ENCODE results near the gene INTS12.
A peak's percentile ranks its signal among the peaks of the same experiment; 100 is the strongest.
"Not testable (repeated sequence)": the region's sequence is repeated elsewhere in the genome, so short reads cannot be mapped to it uniquely, and the experiment has no call there.

INTS12 gene

DNA sequence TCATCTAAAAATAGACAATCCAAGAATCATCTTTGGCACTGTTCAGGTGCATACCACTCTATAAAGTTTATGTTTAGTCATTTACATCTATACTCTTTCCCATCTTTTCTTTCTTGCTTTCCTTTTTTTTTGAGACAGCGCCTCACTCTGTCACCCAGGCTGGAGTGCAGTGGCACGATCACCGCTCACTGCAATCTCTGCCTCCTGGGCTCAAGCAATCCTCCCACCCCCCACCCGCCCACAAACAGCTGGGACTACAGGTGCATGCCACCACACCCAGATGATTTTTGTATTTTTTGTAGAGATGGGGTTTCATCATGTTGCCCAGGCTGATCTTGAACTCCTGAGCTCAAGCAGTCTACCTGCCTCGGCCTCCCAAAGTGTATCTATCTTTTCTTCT, 13.7 kb downstream of the INTS12 start:
- not testable (repeated sequence) for DNase-seq (ENCODE audit: insufficient read length, low spot score); FAIRE-seq

DNA sequence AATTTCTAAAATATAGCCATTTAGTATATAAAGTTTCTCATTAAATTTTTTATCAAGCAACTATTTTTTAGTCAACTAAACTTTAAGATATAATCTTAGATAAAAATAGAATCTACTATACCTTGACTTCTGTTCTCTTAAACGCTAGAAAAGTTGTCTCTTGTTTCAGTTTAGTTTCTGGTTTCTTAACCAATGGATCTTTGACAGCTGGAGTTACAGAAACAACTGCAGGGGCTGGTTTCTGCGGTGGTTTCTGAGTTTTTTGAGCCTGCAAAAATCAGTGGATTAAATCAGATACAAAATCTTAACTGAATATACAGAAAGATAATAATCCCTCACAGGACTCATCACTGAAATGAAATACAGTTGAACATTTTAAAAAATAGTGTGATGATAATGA, 21.9 kb downstream of the INTS12 start:
- DNase-seq (ENCODE audit: insufficient read length, low spot score) (no peak), FAIRE-seq (no peak)

DNA sequence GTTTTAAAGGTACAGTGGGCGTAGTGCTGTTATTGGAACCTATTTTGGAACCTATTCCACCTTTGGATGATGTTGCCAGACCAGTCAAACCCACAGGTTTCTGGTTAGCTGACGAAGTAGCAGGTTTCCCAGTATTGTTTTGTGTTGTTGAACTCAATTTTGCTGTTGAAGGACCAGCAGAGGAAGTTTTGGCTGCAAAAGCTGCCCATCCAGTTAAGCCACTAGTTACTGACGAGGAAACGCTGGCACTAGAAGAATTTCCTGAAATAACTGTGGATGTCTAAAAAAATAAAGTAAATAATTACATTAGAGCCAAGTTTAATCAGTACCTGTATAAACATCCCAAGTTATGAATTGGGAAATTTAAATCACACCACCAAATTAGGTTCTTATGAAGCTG, 25.5 kb downstream of the INTS12 start:
- FAIRE-seq = no peak
- DNase-seq (ENCODE audit: insufficient read length, low spot score) = no peak

DNA sequence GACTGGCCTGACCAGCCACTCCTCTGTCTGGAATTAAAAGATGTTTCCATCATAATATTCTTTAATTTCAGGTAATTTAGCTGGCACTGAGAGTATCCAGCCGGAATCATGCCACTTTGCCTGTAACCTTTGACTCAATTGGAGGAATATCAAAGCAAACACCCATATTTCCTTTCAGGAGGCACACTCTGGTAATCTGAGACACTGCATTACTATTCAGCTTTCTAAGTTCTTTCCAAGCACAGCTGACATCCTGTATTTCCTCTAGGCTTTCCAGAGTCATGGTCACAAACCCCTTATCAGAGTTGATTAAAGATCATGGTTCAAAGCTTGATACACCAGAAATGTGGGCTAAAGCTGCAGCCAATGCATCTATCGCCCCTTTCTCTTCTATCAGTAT, 29.3 kb downstream of the INTS12 start:
- FAIRE-seq = no peak
- DNase-seq (ENCODE audit: insufficient read length, low spot score) = no peak

DNA sequence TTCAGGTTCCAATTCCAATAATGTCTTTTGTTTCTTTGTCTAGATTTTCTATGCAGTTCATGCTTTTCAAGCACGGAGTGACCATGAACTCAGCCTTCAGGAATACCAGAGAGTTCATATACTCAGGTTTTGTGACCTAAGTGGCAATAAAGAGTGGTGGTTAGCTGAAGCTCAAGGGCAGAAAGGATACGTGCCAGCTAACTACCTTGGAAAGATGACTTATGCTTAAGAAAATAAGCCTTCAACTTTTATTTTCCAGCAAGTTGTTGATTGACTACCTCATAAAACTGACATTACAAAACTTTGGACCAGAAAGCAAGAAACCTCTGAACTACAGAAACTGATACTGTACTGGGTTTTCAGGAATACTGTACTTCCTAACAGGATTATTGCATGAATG, 30.8 kb downstream of the INTS12 start:
- DNase-seq (ENCODE audit: insufficient read length, low spot score) (no peak), FAIRE-seq (no peak)

DNA sequence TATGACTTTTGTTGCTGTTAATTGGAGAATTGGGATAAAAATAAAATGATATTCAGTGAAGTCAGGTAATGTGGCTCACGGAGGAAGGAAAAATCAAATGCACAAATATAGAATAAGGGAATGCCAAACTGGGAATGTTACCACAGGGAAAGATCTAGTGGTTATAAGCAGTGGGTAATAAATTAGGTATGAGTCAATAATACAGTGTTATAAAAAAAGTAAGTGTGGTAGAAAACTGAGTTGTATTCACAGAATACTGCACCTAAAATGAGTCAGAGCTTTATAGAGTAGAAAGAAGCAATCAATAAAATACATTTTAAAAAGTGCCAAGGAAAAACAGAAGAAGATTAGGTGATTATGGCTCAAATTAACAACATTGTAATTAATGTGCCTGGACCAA, 34.5 kb downstream of the INTS12 start:
- DNase-seq (ENCODE audit: insufficient read length, low spot score) (no peak), FAIRE-seq (no peak)

DNA sequence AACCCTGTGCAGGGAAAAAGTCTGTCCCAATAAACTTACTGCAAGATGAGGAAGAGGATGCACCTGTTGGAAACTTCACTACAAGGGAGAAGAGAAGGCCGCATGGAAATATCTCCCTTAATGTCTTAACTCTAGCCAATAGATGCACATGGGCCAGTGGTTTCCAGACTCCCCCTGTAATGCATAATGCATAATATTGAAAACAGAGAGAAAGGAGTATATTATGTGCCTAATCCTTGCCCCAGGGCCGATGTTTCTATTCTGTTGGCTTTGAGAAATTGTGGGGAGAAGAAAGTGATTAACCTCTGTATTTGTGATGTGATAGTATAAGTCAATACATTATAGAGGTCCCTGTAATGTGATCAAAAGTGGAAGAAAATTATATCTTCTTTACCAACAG, 37.2 kb downstream of the INTS12 start:
- no peak for FAIRE-seq
- no peak for DNase-seq (ENCODE audit: insufficient read length, low spot score)

DNA sequence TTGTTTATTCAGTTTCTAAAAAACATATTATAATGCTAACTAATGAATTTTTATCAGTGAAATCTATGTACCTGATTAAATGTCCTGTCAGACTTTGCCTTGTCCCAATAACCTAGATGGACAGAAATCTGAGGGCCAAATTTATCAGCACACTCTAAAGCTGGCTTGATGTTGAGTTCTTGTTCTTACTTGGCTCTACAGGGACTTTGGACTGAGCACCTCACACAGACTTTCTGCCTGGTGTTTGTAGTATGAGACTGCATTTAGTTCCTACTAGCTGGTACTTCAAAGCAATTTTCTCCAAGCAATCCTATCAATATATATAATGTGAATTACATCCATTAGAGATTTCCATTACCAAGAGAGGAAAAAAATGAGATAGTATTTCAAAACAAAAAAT, 37.8 kb downstream of the INTS12 start:
- no peak for FAIRE-seq
- DNase-seq (ENCODE audit: insufficient read length, low spot score) = no peak

DNA sequence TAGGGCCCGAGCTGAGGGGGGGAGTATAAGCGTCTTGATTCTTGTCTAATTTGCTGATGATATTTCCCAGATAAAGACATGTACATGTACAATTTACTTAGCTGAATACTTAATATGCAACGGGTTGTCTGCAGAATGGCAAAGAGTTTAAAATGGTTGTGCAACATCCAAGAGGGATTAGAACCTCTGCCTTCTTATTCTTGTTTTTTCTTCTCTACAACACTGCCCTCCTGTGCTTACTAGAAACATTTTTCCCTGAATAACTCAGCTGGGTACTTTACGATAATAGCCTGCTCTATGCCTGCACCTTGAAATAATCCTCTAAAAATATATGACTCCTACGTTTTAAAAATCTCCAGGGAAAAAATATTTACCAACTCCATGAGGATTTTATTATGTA, 41.8 kb downstream of the INTS12 start:
- peak; percentile 42 for FAIRE-seq

DNA sequence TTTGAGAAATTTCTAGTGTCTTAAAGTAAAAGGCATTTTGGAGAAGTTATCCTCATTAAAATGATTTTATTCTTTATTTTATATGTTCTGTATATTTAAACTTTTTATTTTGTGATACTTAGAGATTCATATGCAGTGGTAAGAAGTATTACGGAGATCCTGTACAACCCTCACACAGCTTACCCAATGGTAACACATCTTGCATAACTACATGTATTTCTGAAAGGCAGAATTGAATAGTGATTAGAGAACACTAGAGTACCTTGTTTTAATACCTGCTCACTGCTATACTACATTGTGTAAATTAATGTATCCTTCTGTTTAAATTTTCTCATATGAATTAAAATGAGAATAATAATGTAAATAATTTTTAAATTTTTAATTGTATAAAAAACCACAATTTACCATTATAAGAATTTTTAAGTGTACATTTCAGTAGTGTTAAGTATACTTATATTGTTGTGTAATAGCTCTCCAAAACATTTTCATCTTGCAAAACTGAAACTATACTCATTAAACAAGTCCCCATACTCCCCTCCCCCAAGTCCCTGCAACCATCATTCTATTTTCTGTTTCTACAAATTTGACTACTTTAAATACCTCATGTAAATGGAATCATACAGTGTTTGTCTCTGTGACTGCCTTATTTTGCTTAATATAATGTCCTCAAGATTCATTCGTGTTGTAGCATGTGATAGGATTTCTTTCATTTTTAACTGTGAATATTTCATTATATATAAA, 45.4 kb downstream of the INTS12 start:
- DNase-seq (ENCODE audit: insufficient read length, low spot score) (no peak), FAIRE-seq (no peak)

More for the DNA sequence above, 41.8 kb downstream of the INTS12 start:
- DNase-seq (ENCODE audit: insufficient read length, low spot score) = no peak

DNA sequence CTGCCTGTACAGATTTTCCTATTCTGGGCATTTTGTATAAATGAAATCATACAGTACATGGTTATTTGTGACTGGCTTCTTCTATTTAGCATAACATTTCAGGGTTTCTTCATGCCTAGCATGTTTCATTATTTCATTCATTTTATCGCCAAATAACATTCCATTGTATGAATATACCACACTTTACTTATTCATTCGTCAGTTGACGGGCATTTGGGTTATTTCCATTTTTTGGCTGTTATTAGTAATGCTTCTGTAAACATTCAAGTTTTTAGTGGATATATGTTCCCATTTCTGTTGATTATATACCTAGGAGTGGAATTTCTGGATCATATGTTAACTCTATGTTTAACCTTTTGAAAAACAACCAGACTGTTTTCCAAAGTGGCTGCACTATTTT, 47.5 kb downstream of the INTS12 start:
- no peak for DNase-seq (ENCODE audit: insufficient read length, low spot score)
- no peak for FAIRE-seq

DNA sequence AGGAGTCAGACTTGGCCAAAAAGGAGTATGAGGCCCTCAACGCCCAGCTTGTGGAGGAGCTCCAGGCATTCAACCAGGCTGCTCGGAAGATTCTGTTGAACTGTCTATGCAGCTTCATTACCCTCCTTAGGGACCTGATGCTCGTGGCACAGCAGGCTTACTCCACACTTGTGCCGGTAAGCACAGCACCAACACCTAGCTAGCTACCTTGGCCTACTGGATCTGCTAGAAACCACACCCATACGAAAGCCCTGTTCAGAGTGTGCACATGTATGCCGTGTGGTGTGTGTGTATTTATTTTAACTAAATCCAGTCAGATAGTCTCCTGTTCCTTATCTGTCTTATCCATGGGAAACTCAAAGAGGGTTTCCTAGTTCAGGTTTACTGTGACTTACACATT, 49.3 kb downstream of the INTS12 start:
- FAIRE-seq (no peak), DNase-seq (ENCODE audit: insufficient read length, low spot score) (no peak)

DNA sequence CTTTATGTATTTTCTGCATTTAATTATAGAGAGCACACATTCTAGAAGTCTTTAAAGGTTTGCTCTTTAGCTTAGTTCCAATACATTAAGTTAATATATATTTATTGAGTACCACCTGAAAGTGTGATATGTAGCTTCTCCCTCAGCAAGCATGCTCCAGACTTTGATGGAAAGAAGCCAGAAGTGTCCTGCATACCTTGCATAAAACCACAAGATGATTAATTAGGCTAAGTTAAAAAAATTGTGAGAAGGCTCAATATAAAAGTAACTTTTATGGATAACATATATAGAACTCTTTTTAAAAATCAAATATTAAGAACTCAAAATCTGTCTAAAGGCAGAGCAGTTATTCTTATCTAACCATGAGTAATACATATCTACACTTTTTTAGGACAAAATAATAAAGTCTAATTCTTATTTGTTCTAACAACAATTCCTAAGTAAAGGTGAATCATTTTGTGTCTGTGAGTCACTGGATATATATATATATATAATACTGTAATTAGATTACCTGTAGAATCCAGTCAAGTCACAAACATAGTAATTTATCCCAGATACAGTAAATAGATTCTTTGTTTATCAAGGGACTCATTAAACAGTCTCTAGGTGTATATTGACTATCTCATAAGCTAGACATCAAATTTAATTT, 51.2 kb downstream of the INTS12 start:
- DNase-seq (ENCODE audit: insufficient read length, low spot score) (no peak), FAIRE-seq (no peak)

DNA sequence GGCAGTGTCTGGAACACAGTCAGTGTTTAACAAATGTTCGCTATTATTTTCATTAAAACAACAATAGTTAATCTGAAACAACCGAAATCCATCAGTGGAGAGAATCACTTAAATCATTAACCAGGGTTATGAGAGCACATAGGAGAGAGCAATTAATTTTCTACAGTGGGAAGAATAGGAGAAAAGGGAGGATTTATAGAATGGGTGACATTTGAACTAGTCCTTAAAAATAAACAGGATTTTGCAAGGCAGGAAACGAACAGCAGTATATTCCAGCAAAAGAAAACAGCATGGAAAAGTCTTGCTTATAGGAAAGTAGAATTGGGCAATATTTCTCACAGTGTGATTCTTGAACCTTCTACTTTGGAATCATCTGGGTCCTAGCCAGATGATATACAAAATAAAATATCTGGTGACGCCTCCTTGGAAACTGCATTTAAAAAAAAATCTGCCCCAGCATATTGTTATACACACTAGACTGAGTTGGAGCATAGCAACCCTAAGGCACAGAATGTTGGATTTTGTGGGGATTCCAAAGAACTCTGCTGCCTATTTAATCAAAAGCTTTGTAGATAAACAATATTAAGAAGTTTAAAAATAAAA, 56.1 kb downstream of the INTS12 start:
- no peak for DNase-seq (ENCODE audit: insufficient read length, low spot score)
- no peak for FAIRE-seq

DNA sequence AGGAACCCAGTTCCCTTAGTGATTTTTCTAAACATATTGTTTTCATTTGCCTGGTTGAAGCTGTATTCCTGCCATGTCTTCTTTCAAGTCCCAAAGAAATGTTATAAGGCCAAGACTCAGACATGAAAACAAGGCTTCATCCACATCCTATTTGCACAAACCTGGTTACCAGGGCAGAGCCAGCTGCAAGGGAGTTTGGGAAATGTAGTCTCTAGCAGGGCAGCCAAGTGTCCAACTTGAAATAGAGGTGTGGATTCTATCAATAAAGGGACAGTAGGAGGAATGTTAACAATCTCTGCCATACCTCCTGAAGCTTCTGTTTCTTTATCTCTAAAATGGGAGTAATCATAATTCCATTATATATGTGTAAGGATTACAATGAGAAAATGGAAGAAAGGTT, 56.6 kb downstream of the INTS12 start:
- FAIRE-seq = no peak
- no peak for DNase-seq (ENCODE audit: insufficient read length, low spot score)

DNA sequence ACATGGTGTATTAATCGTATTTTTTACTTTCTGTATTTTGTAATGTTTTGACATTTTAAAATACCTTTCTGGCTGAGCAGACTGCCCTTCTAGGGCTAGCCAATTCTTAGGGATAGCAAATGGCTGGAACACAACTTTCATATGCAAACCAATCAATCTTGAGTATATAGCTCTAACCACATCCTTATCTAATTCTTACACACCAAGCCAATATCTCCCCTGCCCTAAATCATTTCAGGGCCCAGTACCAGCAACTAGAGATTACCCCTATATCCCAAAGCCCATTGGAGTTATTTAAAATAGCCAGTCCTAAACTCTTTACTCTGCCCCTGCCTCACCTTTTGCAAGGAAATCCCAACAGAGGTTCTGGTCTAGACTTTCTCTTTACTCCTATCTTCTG, 58.3 kb downstream of the INTS12 start:
- DNase-seq (ENCODE audit: insufficient read length, low spot score) (no peak), FAIRE-seq (no peak)

DNA sequence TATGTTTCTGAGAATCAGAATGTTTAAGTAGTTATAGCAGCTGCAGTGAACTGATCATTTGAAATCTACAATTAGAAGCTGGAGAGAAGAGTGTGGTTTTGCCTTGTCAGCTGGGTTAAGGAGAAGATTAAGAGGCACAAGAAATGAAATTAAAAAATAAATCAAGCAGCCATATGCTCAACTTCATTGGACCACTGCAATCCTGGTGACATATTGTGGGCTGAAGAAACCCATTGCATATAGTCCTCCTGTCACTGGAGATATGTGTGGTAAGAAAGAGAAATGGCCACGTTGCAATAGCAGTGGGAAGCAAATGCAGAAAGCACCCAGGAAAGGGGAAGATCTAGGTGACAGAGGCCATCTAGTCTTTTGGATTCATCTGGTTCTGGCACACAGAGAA, 63.0 kb downstream of the INTS12 start:
- no peak for FAIRE-seq
- no peak for DNase-seq (ENCODE audit: insufficient read length, low spot score)

DNA sequence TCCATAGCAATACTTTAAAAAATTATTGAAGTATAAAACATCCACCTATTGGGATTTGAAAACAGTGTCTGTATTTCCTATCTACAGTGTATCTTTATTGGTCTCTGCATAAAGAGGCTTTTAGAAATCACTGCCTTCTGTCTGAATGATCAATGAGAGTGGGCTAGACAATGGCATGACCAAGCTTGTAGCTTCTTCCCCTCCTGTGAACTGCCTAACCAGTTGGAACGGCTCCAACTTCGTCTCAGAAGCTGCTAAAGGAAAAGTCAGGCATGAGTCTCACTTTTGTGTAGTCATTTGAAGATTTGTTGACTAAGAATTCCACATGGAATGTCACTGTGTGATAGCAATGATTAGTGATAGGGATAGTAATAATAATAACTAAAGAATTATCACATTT, 64.2 kb downstream of the INTS12 start:
- DNase-seq (ENCODE audit: insufficient read length, low spot score) = no peak
- FAIRE-seq = no peak

DNA sequence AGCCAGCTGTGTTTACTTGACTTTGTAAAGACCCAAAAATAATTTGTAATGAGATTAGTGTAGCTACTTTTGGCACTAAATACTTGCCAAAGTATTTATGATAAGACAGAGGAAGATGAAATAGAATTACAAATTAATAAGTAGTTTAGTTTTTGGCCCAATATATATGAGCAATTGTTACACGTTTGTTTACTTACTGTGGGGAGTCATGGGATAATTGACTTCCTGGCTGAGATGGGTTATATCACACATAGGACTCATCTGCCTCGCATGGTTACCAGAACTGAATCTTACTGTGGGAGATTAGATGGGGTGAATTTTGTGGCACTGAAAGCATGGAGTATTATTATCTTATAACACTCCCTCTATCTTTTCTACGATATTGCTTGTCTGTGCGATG, 66.6 kb downstream of the INTS12 start:
- DNase-seq (ENCODE audit: insufficient read length, low spot score) (no peak), FAIRE-seq (no peak)

DNA sequence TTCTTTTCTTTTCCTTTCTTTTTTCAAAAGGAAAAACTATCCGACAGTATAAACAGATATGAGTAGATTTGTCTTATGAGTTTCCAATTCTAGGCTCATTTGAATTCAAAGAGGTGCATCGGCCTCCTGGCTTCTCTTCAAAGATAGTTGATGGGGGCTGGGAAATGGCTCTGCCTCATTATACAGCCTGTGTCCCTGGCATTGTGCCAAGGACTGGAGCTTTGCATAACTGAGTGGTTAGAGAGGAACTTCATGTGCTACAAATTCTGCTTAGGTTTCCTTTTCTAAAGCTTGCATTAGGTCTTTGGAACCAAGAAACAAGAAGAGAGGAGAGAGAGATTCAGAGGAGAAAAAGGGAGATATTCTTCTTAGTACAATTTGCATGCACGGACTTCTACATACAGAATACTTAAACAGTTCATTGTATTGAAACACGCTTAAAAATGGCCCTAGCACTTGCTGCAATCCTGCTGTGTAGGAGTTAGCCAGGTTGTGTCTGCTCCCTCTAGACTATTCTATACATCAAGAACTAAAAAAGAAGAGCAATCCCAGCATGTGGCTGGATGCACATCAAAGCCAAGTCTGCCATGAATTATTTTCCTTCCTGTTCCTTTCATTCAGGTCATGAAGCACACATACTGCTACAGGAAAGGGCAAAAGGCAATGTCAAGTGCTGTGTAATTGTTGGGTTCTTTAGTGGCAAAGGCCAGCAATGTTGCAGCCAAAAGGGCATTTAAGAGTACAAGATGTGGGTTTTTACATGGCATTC, 70.9 kb downstream of the INTS12 start:
- peak; percentile 37 for FAIRE-seq
- no peak for DNase-seq (ENCODE audit: insufficient read length, low spot score)

DNA sequence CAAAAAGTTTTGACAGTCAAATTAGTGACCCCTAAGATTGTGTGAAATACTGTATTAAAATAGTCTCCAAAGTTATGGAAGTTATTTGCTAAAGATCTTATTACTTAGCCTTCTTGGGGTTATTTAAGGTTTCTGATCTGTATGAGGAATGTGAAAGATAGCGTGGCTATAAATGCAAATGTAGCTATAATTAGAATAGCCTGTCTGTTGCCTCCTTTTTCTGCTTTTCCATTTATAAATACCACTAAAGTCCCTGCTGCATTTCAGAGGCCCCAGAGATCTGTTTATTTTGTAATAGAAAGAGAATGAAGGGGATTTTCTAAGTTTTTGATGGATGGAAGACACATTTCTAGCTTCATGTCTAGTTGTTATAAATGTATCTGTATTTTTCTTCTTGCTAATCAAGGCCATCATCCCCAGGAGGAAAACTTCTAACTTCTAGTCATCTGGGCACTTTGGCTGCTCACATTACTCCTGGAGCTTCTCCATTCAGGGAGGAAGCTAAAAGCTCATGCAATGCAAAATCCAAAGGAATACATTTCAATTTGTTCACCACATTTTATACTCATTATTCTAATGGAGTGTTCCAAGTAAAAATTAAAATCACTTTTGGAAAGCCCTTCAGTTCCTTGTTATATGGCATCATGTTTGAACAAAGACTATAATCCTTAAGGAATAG, 73.9 kb downstream of the INTS12 start:
- FAIRE-seq = peak; percentile 53
- no peak for DNase-seq (ENCODE audit: insufficient read length, low spot score)

Data from GM19239 (cell line).